HG03064 (cell line): ENCODE measurements around the gene UAP1L1.

ENCODE experiments used
- ATAC-seq: cut with Tn5 transposase; IDR thresholded peaks from one replicate; pipeline ENCODE4 v1.9.1; 2021; ENCODE audit warnings: low read depth; ENCODE audit not compliant: unreplicated experiment

Gene UAP1L1

DNA sequence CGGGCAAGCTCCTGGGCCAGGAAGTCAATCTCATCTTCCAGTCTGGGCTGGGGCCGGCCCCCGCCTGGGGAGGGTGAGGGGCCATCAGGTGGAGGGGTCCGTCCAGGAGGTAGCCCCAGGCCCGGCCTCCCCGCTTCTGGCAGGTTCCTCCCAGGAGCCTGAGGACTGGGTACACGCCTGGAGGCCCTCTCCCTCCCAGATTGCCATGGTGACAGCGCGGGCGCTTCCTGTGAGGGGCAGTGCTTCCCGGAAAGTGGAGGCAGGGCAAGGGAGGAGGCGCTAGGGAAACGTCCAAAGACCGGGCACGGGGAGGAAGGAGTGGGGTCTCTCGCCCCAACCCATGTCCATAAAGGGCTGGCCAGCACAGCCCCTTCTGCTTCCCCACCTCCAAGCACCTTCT, 36.2 kb upstream of the UAP1L1 start:
- ATAC-seq = no peak

DNA sequence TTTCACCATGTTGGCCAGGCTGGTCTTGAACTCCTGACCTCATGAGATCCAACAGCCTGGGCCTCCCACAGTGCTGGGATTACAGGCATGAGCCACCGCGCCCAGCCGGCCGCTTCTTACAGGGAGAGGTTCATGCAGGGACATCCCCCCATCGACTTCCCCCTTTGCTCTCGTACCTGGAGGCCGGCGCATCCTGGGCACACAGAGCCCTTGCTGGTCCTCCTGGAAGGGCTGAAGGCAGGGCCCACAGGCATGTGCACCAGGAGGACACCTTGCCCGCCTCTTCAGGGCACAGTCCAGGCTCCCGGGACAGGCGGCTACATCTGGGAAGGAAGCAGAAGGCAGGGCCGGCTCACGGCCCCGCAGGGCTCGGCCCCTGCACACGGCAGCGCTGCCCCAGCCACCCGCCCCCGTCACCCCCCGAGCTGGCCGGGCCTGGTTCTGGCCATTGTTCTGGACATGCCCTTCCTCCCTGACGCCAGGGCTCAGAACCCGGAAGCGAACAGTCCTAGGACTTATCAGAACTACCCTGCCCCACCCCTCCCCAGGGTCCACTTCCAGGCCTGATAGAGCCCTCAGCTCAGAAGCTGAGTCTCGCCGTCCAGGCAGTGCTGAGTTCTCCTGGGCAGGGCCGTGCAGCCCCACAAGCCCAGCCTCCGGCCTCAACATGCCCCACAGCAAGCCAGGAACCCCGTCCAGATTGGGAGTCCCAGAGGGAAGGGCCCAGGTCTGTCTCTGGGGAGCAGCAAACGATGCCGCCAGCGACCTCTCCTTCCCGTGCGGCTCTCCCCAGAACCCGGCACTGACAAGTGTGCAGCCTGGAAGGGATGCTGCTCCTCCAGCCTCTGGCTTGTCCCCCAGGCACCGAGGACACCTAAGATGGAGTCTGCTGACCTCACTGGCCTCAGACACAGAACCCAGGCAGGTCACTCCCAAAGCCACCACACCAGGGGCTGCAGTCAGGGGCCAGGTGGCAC, 34.3 kb upstream of the UAP1L1 start:
- ATAC-seq = no peak

DNA sequence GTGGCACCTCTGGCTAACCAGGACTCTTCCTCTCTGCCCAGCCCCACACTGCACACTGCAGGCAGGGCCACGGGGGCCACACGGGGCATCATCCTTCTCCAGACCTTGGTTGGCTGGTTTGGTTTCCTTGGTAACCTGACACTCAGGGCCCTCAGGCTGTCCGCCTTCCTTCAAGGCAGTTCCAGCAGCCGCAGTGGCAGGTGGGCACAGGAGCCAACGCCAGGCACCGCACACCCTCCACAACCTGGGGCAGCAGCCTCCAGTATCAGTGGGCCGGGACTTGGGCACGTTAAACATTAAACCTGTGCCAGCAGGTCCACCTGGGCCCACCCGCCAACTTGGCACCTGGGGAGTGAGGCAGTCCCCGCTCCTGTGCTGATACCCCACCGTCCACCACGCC, 33.3 kb upstream of the UAP1L1 start:
- no peak for ATAC-seq

DNA sequence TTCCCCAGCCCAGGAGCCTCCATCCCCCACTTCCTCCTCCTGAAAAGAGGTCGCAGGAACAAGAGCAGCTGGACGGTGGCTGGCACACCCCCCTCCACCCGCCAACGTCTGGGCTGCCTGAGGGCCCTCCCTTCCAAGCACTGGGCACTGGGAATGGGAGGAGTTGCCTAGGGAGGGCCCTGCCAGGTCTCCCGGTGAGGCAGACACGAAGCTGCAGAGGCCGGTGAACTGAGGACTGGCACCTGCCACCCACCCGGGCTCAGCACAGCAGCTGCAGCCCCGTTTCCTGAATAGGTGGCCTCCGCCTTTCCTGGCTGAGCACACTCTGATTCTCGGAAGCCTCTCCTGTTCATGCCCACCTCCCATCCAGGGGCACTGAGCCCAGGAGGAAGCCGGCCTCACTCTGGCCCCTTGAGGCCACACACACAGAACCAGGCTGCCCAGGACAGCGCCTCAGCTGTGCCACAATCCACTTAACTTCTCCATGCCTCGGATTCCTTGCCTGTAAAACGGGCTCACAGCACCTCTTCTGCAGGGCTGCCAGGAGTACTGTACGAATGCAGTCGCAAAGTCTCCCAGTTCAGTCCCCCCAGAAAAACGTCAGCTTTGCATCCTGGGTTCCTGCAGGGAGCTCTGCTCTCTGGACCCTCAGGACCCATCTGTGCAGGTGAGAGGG, 32.7 kb upstream of the UAP1L1 start:
- ATAC-seq = no peak

DNA sequence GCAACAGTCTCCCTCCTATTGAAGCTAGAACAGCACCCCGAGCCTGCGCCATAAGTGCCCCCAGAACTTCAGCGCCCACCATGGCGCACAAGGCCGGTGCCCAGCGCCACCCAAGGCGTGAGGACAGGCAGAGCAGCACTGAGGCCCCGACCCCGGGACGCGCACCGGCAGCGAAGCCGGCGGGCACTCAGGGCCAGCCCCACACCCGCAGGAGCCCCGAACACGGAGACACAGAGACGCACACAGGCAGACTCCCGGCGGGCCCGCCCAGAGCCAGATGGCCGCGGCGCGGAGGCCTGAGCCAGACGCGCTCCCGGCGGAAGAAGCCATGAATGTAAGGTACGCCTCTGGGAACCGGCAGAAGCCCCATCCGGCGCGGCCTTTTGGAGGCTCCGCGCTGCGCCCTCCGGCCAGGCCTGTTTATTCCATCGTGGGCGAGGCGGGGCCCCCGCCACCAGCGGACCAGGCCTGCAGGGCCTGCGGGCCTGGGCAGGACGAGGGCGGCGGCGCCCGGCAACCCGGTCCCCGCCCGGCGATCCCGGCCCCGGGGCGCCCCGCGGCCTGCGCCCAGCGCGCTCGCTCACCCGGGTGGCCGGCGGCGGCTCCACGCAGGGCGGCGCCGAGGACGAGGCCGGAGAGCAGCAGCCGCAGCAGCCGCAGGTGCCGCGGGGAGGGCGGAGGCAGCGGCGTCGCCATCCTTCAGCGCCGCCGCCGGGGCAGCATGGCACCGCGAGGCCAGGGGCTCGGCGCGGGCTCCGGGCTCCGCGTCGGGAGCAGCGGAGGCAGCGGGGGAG, 31.8 kb upstream of the UAP1L1 start:
- ATAC-seq = no peak

DNA sequence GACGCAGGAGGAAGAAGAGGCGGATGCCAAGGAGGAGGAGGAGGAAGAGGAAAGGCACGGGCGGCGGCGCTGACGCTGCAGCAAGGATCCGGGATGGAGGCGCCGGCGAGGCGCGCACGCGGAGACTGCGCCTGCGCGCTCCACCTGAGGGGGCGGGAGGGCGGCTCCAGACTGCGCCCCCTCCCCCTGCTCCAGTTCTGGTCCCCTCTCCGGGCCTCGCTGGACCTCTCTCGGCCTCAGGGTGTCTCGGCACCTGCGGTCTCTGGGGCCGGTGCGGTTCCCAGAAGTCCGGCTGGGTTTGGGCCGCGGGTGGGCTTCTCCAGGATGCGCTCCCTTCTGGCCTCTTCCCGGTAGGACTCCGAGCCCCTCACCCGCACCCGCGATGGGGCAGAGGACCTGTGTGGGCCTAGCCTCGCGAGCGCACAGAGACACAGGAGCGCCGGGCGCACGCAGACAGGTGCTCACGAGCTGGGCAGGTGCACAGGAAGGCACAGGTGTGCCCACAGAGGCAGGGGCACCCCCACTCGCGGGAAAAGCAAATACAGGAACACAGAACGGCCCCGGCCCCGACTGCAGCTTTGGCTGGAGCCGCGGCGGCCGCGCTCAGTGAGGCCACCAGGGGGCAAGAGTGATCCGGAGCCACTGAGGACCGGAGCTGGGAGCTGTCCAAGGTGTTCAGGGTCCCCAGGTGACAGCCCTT, 31.1 kb upstream of the UAP1L1 start, which contains the start of gene NPDC1:
Gene NPDC1 (minus strand): TSS at position 90 of the 700 bp plus-strand sequence. CDS start 188 bp downstream, outside the sequence.
- ATAC-seq = no peak

DNA sequence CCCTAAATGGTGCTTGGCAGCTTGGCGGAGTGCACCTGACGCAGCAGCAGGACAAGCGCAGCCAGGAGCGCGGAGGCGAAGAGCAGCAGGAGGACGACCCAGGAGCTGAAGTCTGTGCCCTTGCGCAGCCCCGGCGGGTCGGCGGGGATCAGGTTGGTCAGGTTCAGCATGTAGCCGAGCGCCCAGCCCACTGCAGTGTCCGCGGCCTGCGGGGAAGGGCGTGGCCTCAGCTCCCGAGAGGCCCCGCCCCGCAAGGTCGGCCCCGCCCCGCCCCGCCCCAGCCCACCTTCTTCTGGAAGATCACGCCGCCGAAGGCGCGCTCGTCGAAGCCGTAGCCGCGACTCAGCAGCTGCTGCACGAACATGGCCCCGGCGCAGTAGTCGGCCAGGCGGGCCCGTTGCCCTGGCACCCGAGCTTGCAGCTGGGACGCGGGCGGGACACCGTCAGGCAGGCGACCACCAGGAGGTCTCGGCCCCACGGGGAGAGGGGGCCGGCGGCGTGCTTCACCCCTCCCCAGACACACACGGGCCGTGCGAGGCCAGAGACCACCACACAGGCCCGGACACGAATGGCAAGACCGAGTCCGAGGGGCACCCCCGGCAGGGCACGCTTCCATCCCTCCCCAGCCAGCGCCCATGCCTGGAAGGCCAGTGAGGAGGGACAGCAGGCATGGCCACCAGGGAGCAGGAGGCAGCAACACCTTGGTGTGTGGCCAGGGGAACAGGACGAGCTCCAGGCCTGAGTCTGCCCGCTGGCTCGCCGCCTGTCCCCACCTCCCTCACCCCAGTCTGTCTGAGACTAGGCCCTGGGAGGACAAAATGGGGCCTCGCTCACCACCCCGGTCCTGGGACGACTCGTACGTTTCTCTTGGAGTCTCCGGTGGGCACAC, 28.4 kb upstream of the UAP1L1 start:
- no peak for ATAC-seq

DNA sequence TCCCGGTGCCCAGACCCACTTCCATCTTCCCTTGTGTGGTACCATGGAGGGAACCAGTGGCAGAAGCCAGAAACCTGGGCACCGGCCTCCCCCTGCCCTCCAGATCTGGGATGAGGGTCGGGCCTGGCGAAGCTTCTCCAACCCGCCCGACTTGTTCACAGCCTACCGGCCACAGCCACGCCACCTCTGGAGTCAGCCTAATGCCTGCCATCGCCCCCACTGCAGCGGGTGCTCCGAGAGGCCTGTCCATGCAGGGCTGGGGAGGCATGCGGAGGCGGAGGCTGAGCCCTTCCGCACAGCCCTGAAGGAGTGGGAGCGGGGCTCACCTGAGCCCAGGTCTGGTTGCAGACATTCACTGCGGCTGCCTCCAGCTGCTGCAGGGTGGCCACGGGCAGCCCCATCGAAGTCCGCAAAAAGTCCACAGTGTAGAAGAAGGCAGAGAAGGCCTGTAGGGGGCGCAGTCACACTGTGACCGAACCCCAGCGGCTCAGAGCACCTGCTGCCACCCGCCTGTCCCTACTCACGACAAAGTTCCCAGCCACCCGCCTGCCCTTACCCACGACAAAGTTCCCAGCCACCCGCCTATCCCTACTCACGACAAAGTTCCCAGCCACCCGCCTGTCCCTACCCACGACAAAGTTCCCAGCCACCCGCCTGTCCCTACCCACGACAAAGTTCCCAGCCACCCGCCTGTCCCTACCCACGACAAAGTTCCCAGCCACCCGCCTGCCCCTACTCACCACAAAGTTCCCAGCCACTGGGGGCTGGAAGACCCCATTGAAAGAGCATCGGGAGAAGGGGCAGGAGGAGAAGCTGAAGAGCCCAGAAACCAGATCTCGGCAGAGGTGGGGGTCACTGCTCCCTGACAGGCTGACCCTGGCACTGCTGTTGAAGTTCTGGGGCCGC, 27.5 kb upstream of the UAP1L1 start:
- no peak for ATAC-seq

DNA sequence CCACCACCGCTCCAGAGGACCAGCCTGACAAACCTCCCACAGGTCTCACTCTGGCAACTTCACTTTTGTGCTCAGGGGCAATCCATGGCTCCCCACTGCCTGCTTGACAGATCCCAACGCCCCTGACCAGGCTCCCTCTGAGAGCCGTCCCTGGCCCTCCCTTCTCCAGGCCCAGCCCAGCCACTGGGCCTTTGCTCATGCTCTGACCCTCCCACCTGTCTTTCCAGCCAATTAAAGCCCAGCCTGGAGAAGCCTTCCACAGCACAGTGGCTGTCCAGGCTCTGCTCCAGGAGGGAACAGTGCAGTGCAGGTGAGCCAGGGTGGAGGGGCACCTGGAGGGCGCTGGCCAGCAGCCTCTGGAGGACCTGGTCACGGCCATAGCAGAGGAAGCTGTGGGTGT, 26.7 kb upstream of the UAP1L1 start:
- ATAC-seq = no peak

DNA sequence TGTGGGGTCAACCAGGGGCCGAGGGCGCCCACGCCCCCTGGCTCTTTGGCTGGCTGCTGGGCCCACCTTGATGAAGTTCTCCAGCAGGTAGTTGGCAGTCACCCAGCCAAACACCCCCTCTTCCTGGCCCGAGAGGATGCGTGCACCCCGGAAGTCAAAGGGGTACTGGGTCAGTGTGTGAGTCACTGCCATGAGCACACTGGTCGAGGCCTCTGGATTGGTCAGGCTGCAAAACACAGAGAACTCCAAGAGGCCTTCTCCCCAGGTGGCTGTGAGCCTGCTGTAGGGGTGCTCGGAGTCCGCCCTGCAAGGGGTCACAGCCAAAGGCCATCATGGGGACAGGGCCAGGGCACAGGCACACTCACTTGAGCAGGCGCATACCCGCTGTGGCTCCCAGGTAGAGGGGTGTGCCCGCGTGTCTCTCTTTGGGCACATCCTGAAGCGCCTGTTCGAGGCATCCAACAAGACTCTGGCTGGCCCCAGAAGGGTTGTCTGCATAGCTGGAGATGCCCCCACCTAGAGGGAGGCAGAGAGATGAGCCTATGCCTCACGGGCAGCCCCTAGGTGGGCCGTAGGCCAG, 26.1 kb upstream of the UAP1L1 start:
- ATAC-seq = no peak

DNA sequence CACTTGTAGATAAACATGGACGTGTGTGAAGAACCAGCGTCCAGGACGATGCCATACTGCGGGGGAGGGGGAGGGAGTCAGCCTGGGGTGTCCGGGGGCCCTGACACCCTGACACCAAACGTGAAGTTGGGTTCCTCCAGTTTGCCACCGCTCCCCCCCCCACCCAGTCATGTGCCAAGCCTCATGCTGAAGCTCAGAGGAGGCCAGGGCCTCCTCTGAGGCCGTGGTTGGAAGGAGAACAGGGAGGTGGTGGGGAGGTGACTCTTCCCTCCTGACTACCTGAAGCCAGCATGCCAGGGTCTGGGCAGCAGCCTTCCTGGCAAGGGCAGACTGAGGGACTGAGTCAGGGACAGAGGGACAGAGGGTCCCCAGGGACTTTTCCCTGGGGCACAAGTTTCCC, 25.0 kb upstream of the UAP1L1 start:
- ATAC-seq = no peak

DNA sequence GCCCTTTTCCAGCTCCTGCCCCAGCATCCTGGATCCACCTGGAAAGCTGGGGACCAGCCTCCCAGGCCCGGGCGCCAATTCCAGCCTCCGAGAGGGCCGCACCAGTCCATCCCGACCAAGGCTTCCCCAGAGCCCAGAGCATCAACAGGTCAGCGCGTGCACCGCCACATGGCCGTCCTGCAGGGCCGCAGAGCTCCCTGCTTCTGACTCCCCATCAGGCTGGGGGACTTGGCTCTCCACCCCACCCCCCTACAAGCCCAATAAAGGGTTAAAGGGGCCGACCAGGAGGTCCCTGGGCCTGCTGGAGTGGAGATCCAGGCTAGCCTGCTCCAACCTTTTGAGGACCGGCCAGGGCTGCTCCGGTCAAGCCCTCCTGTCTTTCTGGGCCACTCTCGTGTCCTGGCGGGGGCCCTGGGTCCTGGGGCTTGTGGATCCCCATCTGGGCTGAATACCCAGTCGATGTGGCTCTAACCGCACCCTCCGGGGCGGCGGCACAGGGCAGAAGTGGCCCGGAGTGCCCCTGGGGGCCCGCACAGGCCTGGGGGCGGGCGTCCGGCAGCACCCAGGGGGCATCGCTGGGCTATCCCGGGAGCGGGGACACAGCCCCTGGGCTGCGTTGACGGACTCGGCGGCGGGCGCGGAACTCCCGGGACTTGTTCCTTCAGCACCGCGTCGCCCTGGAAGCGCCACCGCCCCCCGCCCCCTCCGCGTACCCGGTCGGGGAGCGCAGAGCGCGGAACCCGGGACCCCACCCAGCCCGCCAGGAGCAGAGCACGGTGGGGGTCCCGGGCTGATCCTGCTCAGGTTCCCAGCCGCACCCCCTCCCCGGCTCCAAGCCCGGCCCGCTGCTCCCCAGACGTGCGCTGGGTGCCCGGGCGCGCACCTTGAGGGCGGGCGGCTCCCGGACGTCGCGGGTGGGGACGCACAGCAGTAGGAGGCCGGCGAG, 24.0 kb upstream of the UAP1L1 start:
- no peak for ATAC-seq

DNA sequence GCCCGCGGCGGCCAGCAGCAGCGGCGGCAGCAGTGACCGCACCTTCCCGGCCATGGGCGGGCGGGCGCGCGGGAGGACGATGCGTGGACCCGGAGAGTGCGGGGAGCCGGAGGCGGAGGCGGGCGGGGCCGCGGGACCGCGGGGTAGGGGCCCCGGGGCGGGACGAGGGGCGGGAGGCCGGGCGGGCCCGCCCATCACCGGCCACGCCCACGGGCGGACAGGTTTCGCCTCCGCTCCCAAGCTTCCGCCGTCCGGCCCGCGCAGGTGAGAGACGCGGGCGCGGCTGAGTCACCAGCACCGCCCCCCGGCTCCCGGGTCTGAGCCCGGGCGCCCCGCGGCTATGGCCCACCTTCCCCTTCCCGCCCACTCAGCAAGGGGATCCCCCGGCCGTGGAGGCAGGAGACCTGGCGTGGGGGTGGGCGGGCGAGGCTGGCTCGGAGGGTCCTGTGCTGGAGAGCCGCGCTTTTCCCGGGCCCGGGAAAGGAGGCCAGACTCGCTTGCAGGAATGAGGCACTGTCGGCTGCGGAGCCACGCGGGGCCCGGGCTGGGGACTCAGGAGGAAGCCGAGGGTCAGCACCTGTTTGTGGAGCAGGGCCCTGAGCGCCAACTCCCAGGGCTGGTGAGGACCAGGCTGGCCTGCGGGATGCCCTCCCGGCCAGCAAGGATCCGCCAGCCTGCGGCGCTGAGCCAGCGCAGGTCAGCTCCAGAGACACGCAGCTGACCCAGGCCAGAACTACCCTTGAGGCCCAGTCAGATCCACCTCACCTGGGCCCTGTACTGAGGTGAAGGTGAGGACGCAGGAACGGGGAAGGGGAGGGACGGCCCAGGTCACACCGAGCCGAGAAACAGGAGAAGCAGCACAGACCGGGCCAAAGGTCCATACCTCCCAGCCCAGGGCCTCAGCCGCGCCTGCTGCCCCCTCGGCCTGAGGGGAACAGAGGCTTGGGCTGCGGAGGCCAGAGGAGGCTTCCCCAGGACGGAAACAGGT, 23.1 kb upstream of the UAP1L1 start, which contains the start of gene ENTPD2:
Gene ENTPD2 (minus strand): TSS at position 118 of the 988 bp plus-strand sequence. CDS start 64 bp downstream, at position 54.
- ATAC-seq = no peak

DNA sequence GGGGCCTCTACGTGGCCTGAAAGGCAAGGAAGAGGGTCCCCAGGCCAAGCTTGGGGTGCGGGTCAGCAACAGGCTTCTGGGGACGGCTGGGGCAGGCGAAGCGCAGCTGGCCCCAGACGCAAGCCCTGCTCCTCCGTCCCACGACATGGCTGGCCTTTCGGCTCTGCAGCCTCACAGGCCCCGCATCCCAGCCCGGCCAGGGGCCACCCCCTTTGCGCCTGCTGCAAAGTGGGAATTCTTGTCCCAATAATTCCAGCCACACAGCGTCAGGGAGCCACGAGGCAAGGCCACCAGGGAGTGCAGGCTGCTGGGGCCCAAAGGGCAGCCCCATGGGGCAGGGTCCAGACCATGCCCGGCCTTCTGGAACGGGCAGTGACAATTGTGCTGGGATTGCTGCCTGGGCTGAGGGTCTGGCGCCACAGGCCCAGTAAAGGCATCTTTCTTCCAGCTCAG, 22.4 kb upstream of the UAP1L1 start:
- no peak for ATAC-seq
